KG1 (cell line): ENCODE data around the gene TMEM178B.

ENCODE experiments used
- DNase-seq: peaks from one replicate; lab custom pipeline; 2025; lab: John Stamatoyannopoulos, UW

TMEM178B gene

GRCh38 chr7:141527076-141527475 is 453.2 kb downstream of the TMEM178B start:
- DNase-seq = no peak

GRCh38 chr7:141528399-141528798 is 454.5 kb downstream of the TMEM178B start:
- no peak for DNase-seq
